Left lobe of liver (tissue), 2 donors: ENCODE measurements around the gene PPP1R3F. TPM values are rescaled to one million over a fixed set of nuclear protein-coding genes. Genes with fewer than 3 reads are reported as not detected.

Source experiments
- ATAC-seq: fragments of 200-7000 bp; cut with Tn5 transposase; one replicate; pipeline ENCODE4 v1.9.1; 2020; ENCODE audit warnings: mild to moderate bottlenecking, moderate library complexity
- DNase-seq: peaks from one replicate; pipeline ENCODE4 v3.0.0-alpha.2; 2020; ENCODE audit warnings: low spot score
- total RNA-seq: library from RNA; stranded (reverse); gene quantifications from one replicate; pipeline ENCODE4 v1.2.1, GENCODE V29; 2021
- donor health status: DM: no; HTN: no; CAD: no; lungs with moderate emphysema.
- donor health status: DM: no; HTN: yes; CAD: no.

The PPP1R3F gene
- total RNA-seq, 1 donor from 2014 or later = 4.2 TPM

DNA sequence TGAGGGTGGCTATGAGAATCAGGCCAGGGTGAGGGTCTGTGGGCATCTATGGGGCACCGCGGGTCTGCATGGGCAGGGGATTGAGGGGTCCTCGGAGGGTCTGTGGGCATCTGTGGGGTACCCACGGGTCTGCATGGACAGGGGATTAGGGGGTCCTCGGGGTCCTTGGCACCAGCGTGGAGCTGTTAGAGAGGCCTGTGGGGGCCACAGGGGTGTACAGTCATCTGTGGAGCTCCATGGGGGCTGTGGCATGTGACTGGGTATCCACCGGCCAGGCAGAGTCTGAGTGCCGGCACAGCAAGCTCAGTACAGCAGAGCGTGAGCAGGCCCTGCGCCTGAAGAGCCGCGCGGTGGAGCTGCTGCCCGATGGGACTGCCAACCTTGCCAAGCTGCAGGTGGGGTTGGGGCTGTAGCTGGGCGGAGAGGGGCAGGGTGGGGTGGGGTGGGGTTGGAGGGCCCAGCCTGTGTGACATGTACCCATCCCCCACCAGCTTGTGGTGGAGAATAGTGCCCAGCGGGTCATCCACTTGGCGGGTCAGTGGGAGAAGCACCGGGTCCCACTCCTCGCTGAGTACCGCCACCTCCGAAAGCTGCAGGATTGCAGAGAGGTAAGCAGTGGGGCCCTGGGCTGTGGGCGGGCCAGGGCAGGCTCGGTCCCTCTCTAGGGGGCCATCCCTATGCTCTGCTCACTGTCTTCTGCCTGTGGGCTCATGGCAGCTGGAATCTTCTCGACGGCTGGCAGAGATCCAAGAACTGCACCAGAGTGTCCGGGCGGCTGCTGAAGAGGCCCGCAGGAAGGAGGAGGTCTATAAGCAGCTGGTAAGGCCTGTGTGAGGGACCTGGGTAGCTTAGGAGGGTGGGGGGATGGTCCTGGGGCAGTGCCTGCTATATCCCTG, 21.4 kb upstream of the PPP1R3F start:
- DNase-seq (no peak), ATAC-seq (no peak)

DNA sequence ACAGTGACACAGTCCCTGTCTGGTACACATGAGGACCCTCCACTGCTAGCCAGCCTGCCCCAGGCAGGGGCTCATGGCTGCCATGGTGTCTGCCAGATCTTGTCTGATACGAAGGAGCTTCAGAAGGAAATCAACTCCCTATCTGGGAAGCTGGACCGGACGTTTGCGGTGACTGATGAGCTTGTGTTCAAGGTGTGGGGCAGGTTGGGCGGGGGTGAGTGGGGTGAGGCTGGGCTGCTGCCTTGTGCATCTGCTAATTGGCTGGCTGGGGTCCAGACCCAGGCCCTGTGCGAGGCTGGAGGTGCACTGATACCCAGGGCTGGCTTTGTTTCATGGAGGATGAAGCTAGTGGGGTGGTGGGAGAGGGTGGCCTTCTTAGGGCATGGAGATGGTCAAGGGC, 20.5 kb upstream of the PPP1R3F start:
- no peak for ATAC-seq

DNA sequence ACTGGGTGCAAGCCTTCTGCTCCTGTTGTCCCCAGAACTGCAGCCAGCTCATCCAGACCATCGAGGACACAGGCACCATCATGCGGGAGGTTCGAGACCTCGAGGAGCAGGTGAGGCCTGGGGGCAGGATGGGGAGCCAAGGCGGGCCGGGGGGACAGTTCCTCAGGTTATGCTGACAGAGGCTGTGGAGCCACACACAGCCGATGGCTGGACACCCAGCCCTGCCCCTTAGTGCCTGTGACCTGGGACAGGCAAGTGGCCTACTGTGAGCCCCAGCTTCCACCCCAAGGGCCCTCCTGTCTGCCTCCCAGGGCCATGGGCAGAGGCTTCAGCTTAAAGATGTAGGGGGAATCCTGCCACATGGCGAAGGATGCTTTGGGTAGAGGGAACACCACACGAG, 20.0 kb upstream of the PPP1R3F start:
- DNase-seq = no peak
- ATAC-seq = no peak

More for the DNA sequence above, 20.5 kb upstream of the PPP1R3F start:
- no peak for DNase-seq

DNA sequence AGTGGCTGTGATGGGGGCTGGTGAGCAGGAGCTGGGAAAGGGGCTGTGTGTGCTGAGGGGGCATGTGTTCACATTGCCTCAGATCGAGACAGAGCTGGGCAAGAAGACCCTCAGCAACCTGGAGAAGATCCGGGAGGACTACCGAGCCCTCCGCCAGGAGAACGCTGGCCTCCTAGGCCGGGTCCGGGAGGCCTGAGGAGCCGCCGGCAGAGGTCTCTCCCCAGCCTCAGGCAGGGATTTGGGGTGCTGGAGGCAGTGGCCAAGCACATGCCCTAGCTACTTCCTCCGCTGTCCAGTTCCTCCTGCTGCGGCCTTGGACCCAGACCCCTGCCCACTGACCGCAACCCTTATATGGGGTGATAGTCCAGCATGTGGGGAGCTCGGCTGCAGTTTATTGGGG, 19.5 kb upstream of the PPP1R3F start:
- ATAC-seq (no peak), DNase-seq (no peak)

DNA sequence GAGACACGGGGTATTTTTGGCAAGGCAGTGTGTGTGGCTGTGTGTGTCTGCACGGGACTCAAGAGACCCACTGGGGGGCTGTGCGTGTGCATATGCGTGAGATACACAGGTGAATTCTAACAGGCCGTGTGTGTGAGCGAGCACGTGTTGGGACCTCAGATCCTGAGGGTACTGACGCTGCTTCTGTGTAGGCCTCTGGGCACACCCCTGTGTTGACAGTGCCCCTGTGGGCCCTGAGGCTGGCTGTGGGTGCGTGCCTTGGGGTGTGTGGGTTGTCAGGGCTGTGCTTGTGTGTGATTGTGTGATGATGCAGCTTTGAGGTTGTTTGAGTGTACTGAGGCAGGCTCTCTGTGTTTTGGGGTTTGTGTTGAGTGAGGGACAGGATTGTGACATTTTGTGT, 19.0 kb upstream of the PPP1R3F start:
- DNase-seq = no peak
- ATAC-seq = no peak

DNA sequence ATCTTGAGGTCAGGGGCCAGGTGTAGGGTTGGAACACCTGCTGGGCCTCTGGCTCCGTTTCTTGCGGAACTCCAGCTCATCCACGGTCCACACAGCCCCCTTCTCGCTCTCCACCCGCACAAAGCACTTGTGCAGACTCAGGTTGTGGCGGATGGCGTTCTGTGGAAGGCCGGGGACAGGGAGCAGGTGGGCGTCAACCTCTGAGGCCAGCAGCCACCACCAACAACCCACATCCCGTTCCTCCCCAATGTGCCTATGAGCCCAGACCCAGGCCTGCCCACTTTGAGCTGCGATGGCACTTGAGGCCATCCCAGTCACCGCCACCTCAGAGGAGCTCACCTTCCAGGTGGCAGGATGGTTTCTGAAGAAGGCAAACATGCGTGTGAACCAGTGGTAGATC, 18.3 kb upstream of the PPP1R3F start:
- no peak for DNase-seq

DNA sequence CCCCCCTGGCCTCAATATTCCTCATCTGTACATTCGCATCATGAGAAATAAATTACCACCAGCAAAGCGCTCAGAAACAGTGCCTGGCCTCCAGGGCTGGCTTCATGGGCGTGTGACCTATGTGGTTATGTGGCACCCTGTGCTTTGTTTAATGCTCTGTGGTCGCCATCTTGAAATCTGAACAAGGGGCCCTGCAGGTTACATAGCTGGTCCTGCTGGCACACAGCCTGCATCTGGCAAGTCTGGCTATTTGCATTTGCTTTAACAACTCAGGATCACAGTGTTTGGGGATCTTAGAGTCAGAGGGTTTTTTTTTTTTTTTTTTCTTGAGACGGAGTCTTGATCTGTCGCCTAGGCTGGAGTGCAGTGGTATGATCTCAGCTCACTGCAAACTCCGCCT, 15.0 kb upstream of the PPP1R3F start:
- DNase-seq = no peak
- no peak for ATAC-seq

More for the DNA sequence above, 18.3 kb upstream of the PPP1R3F start:
- ATAC-seq = no peak

DNA sequence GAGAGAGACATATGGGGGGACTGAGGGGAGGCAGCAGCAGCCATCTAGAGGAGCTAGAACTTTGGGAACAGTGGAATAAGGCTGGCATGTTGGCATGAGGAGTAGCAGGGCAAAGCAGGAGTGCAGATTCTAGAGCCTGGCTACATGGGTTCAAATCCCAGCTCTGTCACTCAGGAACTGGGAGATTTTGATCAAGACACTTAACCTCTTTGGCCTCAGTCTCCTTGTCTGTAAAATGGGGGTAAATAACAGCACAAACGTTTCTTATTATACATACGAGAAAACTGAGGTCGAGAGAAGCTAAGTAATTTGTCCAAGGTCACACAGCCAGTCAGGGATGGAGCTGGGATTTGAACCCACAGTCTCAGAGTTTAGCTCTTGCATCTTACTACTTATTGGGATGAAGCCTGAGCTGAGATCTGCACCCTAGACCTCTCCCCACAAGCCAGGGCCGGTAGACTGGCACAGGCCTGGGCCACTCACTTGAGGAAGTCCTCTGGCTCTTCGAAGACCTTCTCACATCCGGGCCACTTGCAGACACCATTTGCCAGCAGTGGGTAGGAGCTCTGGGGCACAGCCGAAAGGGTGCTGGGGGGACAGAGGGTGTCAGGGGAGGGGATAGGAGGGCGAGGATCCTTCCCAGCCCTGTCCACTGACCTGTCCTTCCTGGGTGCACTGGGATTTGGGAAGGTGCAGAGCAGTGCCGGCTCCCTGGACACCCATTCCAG, 13.2 kb upstream of the PPP1R3F start:
- DNase-seq = no peak

DNA sequence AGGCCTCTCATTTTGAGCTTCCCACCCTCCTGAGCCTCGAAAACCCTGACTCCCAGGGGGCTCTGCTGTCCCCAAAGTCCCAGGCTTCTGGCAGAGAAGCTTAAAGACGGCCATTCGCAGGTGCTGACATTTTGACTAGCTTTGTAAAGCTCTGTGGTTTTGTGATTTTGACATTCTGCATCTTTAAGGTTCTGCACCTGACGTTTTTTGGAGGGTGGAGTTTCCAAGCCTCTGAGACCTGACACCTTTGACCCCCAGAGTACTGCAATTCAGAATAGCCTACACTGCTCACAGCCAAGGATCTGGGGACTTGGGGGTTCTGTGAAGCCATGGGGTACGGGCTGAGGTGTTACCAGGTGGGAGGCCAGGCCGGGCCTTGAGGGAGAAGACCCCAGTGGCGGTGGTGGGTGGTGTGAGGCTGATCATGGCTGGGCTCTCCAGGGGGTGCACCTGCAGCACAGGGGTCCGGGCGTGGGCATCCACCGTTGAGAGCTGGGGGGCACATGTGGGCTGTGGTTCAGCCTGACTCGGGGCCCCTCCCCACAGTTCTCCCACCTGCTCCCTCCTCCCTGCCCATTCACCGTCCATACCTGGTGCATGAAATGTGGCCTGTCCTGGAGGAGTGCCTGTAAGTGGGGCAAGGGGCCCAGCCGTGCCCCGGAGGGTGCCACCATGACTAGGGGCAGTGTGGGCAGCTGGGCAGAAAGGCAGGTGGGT, 12.4 kb upstream of the PPP1R3F start:
- no peak for DNase-seq

More for the DNA sequence above, 13.2 kb upstream of the PPP1R3F start:
- no peak for ATAC-seq

DNA sequence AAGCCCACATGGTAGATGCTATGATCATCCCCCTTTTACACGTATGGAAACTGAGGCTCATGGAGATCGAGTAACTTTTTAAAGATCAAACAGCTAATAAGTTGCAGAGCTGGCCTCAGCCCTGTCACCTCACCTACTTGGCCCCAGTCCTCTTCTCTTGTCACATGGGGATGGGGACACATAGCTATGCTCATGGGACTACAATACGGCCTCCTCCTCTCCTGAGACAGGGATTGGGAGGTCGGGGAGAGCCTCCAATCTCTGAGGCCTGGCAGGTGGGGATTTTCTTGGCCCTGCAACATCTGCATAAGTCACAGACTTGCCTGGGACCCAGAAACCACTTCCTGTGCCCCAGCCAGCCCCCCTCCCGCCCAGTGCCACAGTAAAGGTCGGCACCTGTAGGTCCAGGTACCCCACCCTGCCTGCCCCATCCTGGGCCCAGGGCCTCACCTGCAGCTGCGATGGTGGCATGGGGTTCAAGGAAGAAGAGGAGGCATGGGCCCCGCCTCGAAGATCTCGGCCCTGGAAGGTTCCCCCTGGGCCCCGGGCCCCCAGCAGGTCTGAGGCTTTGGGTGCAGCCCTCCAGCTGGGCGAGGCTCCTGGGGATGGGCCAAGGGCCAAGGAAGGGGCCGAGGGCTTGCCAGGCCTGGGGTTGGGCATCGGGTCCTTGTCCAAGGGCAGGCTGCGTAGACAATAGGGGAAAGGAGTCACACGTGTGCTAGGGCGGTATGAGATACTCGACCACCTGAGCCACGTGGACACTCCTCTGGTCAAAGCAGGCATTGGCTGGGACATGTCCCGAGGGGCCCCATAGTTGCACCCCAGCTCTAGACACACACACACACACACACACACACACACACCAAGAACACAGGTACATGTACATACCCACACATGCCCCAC, 11.5 kb upstream of the PPP1R3F start:
- DNase-seq = no peak

More for the DNA sequence above, 12.4 kb upstream of the PPP1R3F start:
- no peak for ATAC-seq

DNA sequence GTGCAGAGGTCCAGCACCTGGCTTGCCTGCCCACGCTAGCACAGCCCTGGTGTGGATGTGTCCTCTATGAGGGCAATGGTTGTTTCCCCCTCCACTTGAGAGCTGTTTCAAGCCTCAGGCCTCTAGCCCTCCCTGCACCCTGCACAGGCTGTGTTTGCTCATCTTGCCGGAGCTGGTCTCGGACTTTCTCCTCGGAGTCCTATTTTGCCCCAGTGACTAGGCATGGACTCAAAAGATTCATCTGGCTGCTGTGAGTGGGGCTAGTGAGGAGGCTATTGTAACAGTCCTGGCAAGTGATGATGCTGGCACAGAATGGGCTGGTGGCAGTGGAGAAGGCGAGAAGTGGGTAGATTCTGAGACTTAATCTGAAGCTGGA, 10.9 kb upstream of the PPP1R3F start:
- ATAC-seq = peak; percentile 78
- no peak for DNase-seq

More for the DNA sequence above, 11.5 kb upstream of the PPP1R3F start:
- peak; percentile 57 for ATAC-seq

DNA sequence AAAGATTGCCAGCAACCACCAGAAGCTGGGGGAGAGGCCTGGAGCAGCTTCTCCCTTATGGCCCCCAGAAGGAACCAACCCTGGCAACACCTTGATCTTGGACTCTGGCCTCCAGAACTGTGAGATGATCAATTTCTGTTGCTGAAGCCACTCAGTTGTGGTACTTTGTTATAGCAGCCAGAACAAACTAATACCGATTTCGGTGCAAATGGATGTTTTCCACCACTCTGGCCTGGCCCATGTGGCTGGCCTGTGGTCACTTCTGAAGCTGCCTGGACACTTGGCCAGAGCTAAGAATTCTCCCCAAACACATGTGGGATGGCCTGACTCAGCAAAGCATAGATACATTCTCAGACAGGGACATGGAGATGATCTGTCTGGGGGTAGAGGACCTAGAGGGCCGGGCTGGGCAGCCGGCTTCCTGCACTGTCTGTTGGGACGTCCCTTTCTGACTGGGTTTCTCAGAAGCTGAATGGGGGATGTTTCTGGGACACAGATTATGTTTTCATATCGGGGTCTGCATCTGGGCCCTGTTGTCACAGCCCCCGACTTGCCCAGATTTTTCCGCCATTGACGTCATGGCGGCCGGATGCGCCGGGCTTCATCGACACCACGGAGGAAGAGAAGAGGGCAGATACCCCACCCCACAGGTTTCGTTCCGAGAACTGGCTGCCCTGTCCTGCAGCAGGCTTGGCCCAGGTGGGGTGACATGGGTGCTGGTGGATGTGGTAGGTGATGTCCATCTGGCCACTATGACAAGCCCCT, 9.2 kb upstream of the PPP1R3F start:
- DNase-seq (no peak), ATAC-seq (no peak)

DNA sequence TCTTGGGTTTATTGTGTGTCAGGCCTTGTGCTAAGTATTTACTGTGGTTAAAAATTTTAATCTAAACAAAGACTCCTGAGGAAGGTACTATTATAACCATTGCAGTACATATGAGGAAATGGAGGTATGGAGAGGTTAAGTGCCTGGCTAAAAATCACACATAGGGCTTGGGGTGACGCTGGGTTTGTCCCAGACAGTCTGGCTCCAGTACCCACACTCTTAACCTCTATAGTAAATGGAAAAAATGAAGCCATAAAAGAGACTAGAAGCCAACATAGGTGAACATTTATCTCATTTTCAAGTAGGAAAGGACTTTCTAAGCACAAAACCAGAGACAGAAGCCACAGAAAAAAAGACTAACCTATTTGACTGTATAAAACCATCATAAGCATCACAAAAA, 7.0 kb upstream of the PPP1R3F start:
- DNase-seq (no peak), ATAC-seq (no peak)

DNA sequence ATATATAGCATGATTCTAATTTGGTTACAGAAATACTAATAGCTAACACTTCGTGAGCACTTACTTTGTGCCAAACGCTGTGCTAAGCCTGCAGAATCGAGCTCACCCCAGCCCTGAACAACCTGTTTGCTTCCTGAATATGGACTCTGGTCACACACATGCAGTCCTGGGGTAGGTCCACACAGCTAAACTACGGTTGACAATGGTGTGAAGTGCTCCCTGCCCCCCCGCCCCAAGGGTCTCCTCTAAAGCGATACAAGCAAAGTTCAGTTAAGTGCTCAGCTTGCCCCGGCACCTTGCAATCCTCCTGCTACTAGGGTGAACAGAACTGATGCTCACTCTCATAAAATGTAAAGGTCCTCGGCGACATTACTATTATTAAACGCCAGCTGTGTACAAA, 6.0 kb upstream of the PPP1R3F start:
- DNase-seq = no peak
- no peak for ATAC-seq

DNA sequence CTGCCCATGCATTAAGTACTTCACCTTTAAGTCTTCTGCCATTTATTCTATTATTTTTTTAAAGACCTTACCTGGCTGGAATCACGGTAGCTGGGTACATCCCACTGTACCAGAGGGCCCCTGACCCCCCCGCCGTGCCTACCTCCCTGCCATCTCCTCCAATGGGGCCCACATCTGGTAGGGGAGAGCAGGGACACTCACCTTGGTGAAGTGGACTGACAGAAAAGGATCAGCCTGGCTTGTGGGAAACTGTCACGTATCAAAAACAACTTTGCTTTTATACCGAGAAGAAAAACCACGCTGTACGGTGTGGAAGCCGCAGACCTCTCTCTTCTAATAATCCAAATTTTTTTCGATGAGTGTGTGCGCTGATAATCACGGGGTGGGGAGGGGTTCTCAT, 5.1 kb upstream of the PPP1R3F start, which contains the start of gene FOXP3:
Gene FOXP3, minus strand, starts transcription at position 251 of the 400 bp plus-strand sequence. CDS start 6,205 bp downstream, outside the sequence.
- no peak for ATAC-seq

DNA sequence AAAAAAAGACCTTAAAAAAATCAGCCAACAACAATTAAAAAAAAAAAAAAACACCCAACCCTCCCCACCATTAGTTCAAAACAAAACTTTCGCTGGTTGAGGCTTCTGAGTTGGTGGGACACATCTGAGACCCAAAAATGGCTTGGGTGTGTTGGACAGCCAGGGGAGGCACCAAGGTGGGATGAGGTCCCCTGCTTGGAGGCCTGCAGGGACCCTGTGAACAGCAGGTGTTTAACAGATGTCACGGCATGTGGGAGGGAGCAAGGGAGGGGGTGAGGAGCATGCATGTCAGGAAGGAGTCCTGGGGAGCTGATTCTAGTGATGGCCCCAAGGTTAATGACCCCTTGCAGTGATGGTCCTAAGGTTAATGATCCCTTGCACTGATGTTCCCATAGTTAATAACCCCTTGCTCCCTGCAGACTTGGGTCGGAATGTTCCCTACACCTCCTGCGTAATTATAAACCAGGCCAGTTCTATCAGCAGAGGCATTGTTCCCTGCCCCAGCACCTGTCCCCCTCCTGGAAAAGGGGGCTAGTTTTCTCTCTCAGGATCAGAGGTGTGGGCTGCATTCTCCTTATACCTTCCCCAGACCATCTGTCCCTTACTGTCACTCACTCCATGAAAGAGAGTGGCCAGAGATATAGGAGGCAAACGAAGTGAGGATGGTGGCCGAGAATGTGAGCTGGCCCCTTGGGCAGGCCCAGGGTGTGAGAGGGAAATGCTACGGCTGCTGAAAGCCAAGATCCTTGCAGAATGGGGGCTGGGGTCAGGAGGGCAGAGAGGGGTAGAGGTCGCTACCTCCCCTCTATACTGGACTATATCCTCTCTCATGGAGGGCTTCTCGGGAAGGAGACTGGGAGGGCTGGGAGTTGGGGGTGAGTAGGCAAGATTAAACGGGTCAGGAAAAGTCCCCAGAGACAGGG, 2.8 kb upstream of the PPP1R3F start:
- DNase-seq = no peak
- ATAC-seq = no peak

More for the DNA sequence above, 5.1 kb upstream of the PPP1R3F start, which contains the start of gene FOXP3:
- DNase-seq = no peak

DNA sequence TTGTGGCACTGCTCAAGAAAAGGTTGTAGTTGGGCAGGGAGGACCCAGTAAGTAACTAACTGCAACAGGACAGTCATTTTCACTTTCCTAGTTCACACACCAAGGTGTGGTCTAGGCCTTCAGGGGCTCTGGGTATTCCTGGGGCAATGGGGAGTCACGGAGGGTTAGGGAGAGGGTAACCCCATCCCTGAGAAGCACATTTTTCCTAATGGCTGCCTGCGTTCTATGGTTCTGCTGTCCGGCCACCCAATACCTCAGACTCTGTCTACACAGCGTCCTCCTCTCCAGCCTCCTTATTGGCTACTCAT, 937 bp upstream of the PPP1R3F start:
- ATAC-seq = no peak
- DNase-seq = no peak

DNA sequence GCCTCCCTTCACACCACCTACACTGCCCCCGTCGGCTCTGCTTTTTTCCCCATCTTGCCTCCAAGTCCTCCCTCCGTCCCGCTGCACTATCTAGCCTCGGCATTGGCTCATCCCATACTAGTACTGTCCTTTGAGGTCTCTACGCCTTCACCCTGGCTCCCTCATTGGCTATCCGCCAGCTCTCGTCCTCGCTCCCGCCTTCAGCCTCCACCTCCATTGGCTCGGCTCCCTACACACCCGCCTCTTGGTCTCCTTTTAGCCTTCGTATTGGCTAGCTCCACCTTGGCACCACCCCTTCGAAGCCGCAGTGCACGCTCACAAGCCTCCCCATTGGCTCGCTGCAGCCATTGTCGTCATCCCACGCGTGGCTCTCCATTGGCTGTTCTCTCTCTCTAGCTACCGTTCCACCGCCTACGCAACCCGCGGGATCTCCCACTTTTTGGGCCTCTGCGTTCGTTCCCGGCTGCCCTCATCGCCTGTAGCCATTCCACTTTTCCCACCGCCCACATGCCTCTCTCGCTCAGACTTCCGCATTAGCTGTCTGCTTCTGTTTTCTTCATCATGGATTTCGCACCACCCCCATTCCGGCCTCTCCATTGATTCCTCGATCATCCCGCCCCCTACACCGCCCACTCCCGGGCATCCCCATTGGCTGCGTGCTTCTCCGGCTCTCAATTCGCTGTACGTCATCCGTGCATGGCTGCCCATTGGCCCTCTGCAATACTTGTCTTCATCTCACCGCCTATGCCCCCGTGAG, 405 bp upstream of the PPP1R3F start:
- DNase-seq (peak; percentile 96), ATAC-seq (peak; percentile 90)
